Fibroblast of mammary gland (primary cell): ENCODE measurements around the gene FLOT1.

Experiments used
- DNase-seq: peaks from one replicate; pipeline ENCODE4 v3.0.0-alpha.2; 2010; ENCODE audit warnings: low read depth
- H3K4me3 ChIP-seq: 2 replicates; pipeline ENCODE4 v1.5.1; 2011; ENCODE audit warnings: low read depth, mild to moderate bottlenecking, low read length, moderate library complexity; ENCODE audit not compliant: control insufficient read depth
- CTCF ChIP-seq: conservative IDR thresholded peaks from 2 replicates; pipeline ENCODE4 v1.5.1; 2011; ENCODE audit warnings: low read depth, low read length, inconsistent platforms; ENCODE audit not compliant: control insufficient read depth, insufficient read depth

The FLOT1 gene

GRCh38 chr6:30742316-30743098 lies at the start of gene FLOT1:
Gene FLOT1, minus strand, starts transcription at chr6:30742687. Its CDS starts 498 bp downstream, at chr6:30742189.
- TF ChIP-seq CTCF, result no peak
- peak within 1 kb of the TSS; percentile 94 for H3K4me3 ChIP-seq
- peak; percentile 94 for DNase-seq

GRCh38 chr6:30790724-30791383 lies 48.4 kb upstream of the FLOT1 start:
- H3K4me3 ChIP-seq, result no peak overlapping the region
- no peak for DNase-seq
- TF ChIP-seq CTCF, result no peak

- no peak for DNase-seq
- H3K4me3 ChIP-seq, result no peak overlapping the region
- no peak for TF ChIP-seq CTCF
Measured at GRCh38 chr6:30789606-30790005, 47.1 kb upstream of the FLOT1 start.

GRCh38 chr6:30787954-30788353 lies 45.5 kb upstream of the FLOT1 start:
- no peak for TF ChIP-seq CTCF
- no peak for DNase-seq
- no peak overlapping the region for H3K4me3 ChIP-seq

GRCh38 chr6:30782425-30783014 lies 40.0 kb upstream of the FLOT1 start:
- DNase-seq, result peak; percentile 63
- TF ChIP-seq CTCF, result no peak
- no peak overlapping the region for H3K4me3 ChIP-seq

GRCh38 chr6:30781743-30782424 lies 39.4 kb upstream of the FLOT1 start:
- no peak for TF ChIP-seq CTCF
- peak; percentile 98 for DNase-seq
- no peak overlapping the region for H3K4me3 ChIP-seq
